HL-60/S4 (cell line): ENCODE measurements around the gene CAD.
"Not testable (repeated sequence)": the region's sequence is repeated elsewhere in the genome, so short reads cannot be mapped to it uniquely, and the experiment has no call there.

Experiments
- in situ Hi-C: fragments of 300-500 bp; cut with MboI; formaldehyde crosslinking; loops from 2 replicates; pipeline ENCODE4 v1.14.3; 2022; ENCODE audit warnings: low sequenced_read_pairs

CAD gene

DNA sequence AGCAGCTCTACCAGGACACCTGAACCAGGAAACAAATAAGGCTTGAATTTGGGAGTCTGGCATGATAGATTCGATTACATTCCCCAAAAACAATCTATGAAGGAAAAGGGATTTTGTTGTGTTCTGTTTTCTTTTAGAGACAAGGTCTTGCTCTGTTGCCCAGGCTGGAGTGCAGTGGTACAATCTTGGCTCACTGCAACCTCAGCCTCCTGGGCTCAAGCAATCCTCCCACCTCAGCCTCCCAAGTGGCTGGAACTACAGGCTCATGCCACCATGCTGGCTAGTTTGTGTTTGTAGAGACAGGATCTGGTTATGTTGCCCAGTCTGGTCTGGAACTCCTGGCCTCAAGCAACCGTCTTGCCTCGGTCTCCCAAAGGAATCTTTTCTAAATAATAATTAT is 19.1 kb upstream of the CAD start:
- in situ Hi-C loops = not testable (repeated sequence)

GRCh38 chr2:27198627-27199026 is 18.5 kb upstream of the CAD start:
- in situ Hi-C loops = no loop called here

DNA sequence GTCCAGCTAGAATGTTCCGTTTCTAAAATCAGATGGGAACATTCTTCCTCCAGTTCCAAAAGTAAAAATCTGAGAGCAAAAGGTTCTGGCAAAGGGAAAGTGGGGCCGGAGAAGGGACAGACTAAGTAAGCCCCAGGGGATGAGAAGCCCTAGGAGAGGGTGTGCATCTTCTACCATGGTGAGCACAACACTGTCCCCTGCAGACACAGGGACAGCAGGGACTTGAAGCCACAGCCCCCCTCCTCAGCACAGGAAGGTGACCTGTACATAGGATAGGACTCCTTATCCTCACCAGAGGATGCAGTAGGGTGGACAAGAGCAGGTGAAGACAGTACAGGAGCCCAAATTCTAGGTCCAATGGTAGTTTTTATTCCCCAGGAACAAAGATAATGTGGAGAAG is 17.9 kb upstream of the CAD start:
- in situ Hi-C loops = no loop called here

DNA sequence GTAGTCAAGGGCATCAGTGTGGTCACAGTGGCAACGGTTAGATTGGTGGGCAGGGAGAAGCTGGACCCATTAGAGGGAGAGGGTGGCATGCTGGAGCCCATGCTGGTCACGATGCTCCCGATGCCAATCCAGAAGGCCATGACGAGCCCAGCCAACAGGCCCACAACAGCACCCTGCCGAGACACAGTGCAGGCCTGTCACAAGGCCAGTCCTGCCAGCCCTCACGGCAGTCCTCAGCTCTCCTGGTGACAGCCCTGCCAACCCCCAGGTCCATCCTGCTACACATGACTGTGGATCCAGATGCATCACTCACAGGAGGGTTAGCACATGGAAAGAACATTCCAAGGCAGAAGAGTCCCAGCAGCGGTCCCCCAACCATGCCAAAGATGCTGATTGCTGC is 15.5 kb upstream of the CAD start:
- in situ Hi-C loops = no loop called here

GRCh38 chr2:27202854-27203253 is 14.3 kb upstream of the CAD start:
- in situ Hi-C loops = no loop called here

- in situ Hi-C loops = no loop called here
Measured at GRCh38 chr2:27203741-27204140, 13.4 kb upstream of the CAD start.

- in situ Hi-C loops = no loop called here
Measured at GRCh38 chr2:27204566-27204965, 12.6 kb upstream of the CAD start.

- in situ Hi-C loops = no loop called here
Measured at GRCh38 chr2:27205206-27205605, 12.0 kb upstream of the CAD start.

DNA sequence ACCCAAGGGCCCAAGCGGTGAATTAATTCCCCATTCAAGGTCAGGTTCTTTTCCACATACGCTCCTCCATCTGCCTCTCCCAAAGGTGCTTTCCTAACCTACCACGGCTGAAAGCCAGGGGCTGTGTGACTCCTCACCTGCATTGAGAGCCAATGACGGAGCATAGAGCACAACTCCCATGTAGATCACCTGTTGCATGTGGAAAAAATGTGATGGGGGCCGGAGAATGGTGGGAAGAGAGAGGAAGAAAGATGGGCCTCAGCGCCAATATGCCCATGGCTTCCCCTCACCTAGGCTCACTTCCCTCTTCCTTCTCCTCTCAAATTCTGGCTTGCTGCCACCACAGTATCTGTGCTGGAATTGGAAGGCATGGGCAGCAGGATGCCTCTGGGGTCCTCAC is 10.8 kb upstream of the CAD start:
- in situ Hi-C loops = no loop called here

DNA sequence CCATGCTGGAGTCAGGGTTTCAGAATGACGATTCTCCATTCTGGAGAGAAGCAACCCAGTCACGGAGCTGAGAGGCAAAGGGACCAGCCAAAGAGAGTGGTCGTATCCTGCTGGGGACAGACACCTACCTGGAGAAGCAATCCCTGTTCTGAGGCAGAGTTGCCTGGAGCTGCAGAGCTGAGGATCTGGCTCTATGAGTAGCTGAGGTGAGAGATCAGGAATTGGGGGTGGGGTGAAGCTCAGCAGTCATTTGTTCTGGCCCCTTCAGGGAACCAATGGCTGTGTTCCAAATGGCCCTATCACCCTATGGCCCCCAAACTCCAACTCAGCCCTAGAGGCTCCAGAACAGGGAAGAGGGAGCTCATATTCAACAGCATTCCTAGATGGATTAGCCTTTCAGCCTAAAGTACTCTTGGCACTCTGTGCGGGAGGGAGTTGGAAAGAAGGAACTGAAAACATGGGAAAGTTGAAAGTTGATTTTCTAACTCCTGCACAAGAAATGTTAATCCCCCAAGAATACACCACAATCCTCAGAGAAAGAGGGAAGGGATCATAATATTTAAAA is 8.6 kb upstream of the CAD start:
- in situ Hi-C loops = no loop called here

GRCh38 chr2:27209621-27210401 is 7.4 kb upstream of the CAD start:
- in situ Hi-C loops = no loop called here

DNA sequence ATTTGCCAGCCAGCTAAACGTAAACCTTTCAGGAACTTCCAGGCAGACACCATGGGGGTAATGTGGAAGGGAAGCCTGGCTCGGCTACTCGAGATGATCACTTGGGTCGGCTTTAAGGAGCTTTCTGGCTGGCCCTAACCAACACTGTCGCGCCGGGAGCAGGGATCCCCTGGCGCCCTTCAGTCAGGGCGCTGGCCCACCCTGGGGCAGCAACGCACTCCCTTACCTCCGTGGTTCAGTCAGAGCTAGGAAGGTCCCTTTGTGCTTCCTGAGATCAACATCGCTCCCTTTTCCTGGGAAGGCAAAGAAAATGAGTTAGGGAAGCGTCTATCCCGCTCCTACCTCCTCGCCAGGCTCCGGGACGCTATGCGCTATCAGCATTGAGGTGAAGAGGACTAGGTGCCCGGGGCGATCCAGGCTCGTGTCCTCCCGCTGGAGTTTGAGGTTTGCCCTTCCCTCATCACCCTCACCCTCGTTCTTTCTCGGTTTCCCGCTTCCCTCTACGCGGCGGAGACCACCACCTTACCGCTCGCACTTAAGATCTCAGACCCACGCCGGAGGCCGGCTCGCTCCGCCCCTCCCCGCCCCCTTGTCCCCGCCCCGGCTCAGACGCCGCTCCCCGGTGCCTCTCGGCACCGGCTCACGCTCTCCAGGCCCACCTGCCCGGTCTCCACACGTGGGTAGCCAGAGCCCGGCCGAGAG is 5.8 kb upstream of the CAD start:
- in situ Hi-C loops = no loop called here

DNA sequence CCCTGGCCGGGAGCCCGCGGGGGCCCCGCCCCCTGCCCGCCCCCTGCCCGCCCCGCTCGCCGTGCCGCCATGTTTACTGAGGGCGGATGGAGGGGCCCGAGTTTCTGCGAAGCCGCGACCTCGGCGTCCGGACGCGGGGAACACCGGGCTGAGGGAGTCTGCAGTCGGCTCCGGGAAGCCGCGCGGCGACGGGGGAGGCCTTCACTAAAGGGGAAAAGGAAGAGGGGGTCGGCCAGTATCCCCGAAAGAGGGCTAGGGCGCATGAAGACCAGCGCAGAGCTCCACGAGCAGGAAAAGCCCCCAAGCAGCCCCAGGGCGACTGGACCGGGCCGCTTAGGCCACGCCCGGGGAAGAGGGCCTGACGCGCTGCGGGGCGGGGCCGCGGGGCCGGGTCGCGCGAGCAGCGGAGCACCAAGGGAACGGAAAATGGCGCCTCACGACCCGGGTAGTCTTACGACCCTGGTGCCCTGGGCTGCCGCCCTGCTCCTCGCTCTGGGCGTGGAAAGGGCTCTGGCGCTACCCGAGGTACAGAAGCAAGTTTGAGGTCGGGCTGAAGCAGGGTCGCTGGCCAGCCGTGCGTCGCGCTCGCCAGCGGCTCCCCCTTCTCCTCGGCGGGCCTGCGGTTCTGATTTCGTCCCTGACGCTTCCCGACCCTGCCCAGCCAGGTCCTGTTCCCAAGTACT is 5.1 kb upstream of the CAD start, which contains the start of the genes ATRAID and SLC5A6:
Gene ATRAID (plus strand): TSS at position 99 of the 683 bp plus-strand sequence. CDS start 328 bp downstream, at position 427.
Gene SLC5A6 (minus strand): TSS at position 326 of the 683 bp plus-strand sequence. CDS start 4,618 bp downstream, outside the sequence.
- in situ Hi-C loops = no loop called here

GRCh38 chr2:27212626-27213471 is 4.3 kb upstream of the CAD start:
- in situ Hi-C loops = no loop called here

DNA sequence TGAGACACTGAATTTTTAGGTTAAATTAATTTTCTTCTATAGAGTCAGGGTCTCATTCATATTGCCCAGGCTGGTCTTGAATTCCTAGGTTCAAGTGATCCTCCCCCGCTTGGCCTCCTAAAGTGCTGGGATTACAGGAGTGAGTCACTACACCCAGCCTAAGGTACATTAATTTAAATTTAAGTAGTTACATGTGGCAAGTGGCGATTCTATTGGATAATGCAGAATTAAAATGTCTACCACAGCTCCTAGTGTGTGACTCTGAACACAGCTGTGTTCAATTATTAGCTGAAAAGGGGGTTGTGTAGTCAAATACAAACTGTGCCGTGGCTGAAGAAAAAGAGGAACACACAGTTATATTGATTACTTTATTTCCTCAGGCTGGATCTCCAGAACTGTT is 2.2 kb upstream of the CAD start:
- in situ Hi-C loops = no loop called here

DNA sequence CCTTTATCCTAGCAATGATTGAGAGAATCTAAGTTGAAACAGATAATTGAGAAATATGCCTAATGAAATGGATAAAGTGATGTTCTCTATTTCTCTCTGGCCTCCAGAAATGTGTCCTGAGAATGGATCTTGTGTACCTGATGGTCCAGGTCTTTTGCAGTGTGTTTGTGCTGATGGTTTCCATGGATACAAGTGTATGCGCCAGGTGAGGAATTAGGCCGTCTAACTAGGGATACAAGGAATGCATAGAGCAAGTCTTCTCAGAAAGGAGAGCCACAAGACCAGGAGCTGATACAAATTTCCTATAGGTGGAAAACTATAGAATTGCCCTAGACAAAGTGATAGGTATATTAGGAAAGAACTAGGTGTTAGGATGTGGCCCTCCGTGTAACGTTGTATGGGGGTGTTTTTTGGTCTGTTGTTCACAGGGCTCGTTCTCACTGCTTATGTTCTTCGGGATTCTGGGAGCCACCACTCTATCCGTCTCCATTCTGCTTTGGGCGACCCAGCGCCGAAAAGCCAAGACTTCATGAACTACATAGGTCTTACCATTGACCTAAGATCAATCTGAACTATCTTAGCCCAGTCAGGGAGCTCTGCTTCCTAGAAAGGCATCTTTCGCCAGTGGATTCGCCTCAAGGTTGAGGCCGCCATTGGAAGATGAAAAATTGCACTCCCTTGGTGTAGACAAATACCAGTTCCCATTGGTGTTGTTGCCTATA is 592 bp upstream of the CAD start:
- in situ Hi-C loops = no loop called here

DNA sequence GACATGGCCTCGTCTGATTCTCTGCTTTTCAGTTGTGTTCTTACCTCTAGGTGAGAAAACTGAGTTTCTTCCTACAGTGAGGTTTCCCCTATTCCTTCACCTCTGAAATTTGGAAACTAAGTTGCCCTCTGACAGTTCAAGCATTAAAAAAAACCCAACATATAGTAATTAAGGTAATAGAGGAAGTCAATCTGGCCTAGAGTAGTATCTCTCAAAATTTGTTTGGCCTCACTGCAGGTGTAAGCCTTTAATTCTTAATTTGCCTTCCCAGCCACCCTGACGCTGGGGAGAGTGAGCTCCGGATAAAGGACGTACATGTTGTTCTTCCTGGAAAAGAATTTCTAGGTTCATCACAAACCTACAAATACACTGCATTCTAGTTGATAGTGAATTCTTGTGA is 1.4 kb downstream of the CAD start:
- in situ Hi-C loops = no loop called here

- in situ Hi-C loops = no loop called here
Measured at GRCh38 chr2:27219091-27219490, 1.9 kb downstream of the CAD start.

DNA sequence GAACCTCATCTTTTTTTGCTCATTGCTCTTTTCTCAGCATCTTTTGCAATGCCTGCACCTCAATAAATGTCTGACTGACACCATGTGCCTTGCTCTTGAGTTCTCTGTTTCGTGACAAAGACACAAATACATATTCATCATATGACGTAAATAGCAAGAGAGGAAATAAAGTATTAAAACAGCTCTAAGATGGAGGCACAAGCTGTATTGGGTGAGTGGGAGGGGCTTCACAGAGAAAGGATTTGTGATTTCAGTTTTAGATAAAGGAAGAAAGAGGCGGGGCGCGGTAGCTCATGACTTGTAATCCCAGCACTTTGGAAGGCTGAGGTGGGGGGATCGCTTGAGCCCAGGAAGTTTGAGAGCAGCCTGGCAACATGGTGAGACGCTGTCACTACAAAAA is 2.9 kb downstream of the CAD start:
- in situ Hi-C loops = no loop called here

DNA sequence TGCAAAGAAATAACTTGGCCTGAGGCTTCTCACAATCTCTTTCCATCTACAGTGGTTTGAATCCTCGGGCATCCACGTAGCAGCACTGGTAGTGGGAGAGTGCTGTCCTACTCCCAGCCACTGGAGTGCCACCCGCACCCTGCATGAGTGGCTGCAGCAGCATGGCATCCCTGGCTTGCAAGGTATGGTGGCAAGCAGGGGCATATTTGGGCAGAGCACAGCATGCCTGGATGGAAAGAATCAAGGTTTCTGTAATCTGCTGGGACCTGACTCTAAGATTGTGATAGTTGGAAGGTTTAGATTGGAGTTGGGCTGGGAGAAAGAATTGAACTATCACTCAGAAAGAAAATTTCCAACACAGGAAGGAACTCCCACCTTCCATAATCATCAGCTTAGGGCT is 4.0 kb downstream of the CAD start:
- in situ Hi-C loops = no loop called here
